BJ (cell line): ENCODE data around the gene TTYH2. TPM values are rescaled to one million over a fixed set of nuclear protein-coding genes. Genes with fewer than 3 reads are reported as not detected.

Source experiments
- CTCF ChIA-PET: fragments of 350-600 bp; formaldehyde crosslinking; extraction: SDS; loops from one replicate; lab custom pipeline; 2021; ENCODE audit warnings: antibody characterized with exemption, inconsistent platforms; lab: Yijun Ruan, JAX
- POLR2A ChIA-PET: fragments of 300-600 bp; sonication (Branson Sonifier 250); formaldehyde crosslinking; extraction: SDS; loops from one replicate; lab custom pipeline; 2021; ENCODE audit warnings: antibody characterized with exemption; lab: Charles Lee
- DNase-seq: peaks from one replicate; pipeline ENCODE4 v3.0.0-alpha.2; 2011; ENCODE audit warnings: low read depth
- H3K27me3 ChIP-seq: 2 replicates; pipeline ENCODE4 v1.6.0; 2011; ENCODE audit warnings: low read length; ENCODE audit not compliant: control insufficient read depth, insufficient read depth
- H3K36me3 ChIP-seq: 2 replicates; pipeline ENCODE4 v1.5.1; 2011; ENCODE audit warnings: low read length; ENCODE audit not compliant: control insufficient read depth, insufficient read depth
- H3K4me3 ChIP-seq: 2 replicates; pipeline ENCODE4 v1.5.1; 2011; ENCODE audit warnings: low read depth, mild to moderate bottlenecking, control low read depth, low read length
- polyA plus RNA-seq: library from polyadenylated mRNA; depleted of rRNA; stranded (reverse); fragments of >200 nt; gene quantifications from 2 replicates; pipeline ENCODE4 v1.2.3, GENCODE V29; 2011
- TF ChIP-seq, protein P1 (sequence below): IDR thresholded peaks from 2 replicates; pipeline ENCODE4 v1.5.1; 2011; ENCODE audit warnings: low read depth, mild to moderate bottlenecking, control low read depth, inconsistent platforms, low read length, moderate library complexity; ENCODE audit not compliant: insufficient read depth

TTYH2 gene
- polyA plus RNA-seq, 1 experiment: 2.7 TPM

- no peaks in the 10 kb centered on the region for H3K27me3 ChIP-seq
- H3K4me3 ChIP-seq: no peak overlapping the region
- DNase-seq: no peak
- no peaks in the 10 kb centered on the region for H3K36me3 ChIP-seq
- POLR2A ChIA-PET: no interaction called here
- TF ChIP-seq, protein P1, sequence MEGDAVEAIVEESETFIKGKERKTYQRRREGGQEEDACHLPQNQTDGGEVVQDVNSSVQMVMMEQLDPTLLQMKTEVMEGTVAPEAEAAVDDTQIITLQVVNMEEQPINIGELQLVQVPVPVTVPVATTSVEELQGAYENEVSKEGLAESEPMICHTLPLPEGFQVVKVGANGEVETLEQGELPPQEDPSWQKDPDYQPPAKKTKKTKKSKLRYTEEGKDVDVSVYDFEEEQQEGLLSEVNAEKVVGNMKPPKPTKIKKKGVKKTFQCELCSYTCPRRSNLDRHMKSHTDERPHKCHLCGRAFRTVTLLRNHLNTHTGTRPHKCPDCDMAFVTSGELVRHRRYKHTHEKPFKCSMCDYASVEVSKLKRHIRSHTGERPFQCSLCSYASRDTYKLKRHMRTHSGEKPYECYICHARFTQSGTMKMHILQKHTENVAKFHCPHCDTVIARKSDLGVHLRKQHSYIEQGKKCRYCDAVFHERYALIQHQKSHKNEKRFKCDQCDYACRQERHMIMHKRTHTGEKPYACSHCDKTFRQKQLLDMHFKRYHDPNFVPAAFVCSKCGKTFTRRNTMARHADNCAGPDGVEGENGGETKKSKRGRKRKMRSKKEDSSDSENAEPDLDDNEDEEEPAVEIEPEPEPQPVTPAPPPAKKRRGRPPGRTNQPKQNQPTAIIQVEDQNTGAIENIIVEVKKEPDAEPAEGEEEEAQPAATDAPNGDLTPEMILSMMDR: no peak
- CTCF ChIA-PET: no interaction called here
Observed at GRCh38 chr17:74282587-74283370, 69.4 kb downstream of the TTYH2 start.

DNA sequence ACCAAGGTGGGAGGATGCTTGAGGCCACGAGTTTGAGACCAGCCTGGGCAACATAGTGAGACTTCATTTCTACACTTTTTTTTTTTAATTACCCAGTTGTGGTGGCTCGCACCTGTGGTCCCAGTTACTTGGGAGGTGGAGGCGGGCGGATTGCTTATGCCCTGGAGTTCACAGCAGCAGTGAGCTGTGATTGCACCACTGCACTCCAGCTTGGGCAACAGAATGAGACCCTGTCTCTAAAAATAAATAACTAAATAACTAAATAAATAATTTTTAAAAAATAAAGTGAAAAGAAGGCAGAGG, 70.0 kb downstream of the TTYH2 start:
- H3K36me3 ChIP-seq: no peaks in the 10 kb centered on the region
- H3K27me3 ChIP-seq: no peaks in the 10 kb centered on the region
- ChIA-PET CTCF (interaction anchor here (1.1 kb wide), 1 partner anchor 83 kb away, joined by 3 read pairs; no protein-coding TSS in a partner anchor), POLR2A (no interaction called here)
- DNase-seq: no peak
- TF ChIP-seq, protein P1: no peak
- H3K4me3 ChIP-seq: no peak overlapping the region

DNA sequence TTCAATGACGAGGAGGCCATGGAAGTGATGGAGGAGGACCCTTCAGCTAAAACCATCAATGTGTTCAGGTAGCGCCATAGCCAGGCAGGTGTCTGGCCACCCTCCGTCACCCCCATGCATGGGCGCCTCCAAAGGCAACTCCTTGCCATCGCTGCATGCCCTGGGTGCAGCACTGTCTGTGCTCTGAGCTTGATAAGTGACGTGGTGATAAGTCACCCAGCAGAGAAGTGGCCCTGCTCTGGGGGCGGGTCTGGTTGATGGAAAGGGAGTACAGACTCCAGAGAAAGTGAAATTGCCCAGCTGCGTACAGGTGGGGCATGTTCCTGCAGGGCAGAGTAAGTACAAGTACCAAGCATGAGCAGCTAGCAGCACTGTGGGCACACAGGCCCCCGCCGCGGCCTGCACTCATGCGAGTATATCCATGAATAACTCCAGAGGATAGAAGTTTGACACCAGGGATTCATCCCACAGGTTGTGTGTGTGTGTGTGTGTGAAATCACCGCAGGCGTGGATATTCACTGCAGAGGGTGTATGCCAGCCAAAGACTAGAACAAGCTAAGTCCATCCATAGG, 73.7 kb downstream of the TTYH2 start:
- no peak overlapping the region for H3K4me3 ChIP-seq
- ChIA-PET POLR2A (no interaction called here), CTCF (no interaction called here)
- DNase-seq: no peak
- H3K27me3 ChIP-seq: no peaks in the 10 kb centered on the region
- H3K36me3 ChIP-seq: no peaks in the 10 kb centered on the region
- TF ChIP-seq, protein P1: no peak

DNA sequence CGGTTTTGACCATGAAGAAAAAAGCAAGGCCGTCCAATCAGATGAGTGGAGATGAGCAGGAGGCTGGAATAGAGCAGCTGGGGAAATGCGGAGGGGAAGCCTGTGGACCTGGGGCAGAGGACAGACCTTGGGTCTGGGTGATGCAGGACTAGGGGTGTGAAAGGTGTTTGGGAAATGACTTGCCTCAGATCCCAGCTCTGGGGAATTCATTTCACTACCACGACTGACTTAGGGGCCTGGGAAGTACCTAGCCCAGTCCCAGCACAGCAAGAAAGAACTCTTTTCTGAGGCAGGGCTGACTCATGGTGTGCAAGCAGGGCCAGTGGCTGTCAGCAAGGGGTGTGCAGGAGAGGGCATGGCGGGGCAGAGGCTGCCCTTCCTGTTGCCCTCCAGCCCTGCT, 75.4 kb downstream of the TTYH2 start:
- POLR2A ChIA-PET: no interaction called here

GRCh38 chr17:74289688-74290087, 76.3 kb downstream of the TTYH2 start:
- Histone ChIP-seq H3K4me3 (no peak overlapping the region), H3K36me3 (no peaks in the 10 kb centered on the region), H3K27me3 (no peaks in the 10 kb centered on the region)
- ChIA-PET POLR2A (no interaction called here), CTCF (no interaction called here)
- TF ChIP-seq, protein P1: no peak
- no peak for DNase-seq

More for the DNA sequence above, 75.4 kb downstream of the TTYH2 start:
- Histone ChIP-seq H3K27me3 (no peaks in the 10 kb centered on the region), H3K36me3 (no peaks in the 10 kb centered on the region), H3K4me3 (no peak overlapping the region)
- TF ChIP-seq, protein P1: no peak
- CTCF ChIA-PET: no interaction called here
- DNase-seq: no peak
